Medulla oblongata (tissue), 1 donor: Measurements from ENCODE around the gene NXPE3.
"Not testable (repeated sequence)": the region's sequence is repeated elsewhere in the genome, so short reads cannot be mapped to it uniquely, and the experiment has no call there.

Experiments
- DNase-seq: peaks from one replicate; pipeline ENCODE4 v3.0.0-alpha.2; 2015; ENCODE audit errors: extremely low spot score

Gene NXPE3

GRCh38 chr3:101779047-101779821, at the start of gene NXPE3:
NXPE3 (plus strand) TSS chr3:101779211; CDS start chr3:101785597, 6,386 bp downstream.
- peak; percentile 96 for DNase-seq

DNA sequence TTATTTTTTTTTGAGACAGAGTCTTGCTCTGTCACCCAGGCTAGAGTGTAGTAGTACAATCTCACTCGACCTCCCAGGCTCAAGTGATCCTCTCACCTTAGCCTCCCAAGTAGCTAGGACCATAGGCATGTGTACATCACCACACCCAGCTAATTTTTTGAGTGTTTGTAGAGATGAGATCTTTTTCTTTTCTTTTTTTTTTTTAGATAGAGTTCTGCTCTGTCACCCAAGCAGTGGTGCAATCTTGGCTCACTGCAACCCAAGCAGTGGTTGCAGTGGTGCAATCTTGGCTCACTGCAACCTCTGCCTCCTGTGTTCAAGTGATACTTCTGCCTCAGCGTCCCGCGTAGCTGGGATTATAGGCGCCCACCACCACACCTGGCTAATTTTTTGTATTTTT, 49.4 kb upstream of the NXPE3 start:
- no peak for DNase-seq

DNA sequence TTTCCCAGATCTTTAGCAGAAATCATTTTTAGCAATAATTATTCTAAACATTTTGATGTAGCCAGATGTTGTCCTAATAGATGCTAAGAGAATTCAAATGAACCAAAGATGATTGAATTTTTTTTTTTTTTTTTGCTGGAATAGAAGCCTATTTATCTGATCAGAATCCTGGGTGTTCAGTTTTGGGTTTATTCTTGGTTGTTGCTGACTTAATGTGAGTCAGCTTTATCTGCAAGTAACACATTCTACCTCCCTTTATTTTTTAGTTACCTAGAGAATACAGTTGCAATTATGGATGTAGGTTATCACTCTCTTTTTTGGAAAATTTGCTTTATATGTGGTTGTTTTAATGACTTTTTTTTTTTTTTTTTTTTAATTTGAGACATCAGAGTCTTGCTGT, 48.2 kb upstream of the NXPE3 start:
- DNase-seq, result no peak

DNA sequence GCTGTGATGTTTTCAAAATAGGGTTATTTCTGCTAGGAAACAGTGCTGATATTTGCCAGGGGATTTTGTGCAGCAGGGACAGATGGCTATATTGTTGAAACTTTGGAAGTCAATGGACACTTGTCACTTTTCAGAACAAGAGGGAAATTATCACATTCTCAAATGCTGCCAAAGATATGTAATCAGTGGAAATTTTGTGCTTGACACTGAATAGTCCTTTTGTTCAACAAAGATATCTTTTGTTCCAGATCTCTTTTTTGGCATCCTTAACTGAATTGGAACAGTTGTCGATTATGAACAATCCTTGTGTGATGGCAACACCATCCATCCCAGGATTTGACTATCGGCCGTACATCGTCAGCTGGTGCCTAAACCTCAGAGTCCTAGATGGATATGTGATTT, 46.8 kb upstream of the NXPE3 start:
- DNase-seq, result peak; percentile 91

DNA sequence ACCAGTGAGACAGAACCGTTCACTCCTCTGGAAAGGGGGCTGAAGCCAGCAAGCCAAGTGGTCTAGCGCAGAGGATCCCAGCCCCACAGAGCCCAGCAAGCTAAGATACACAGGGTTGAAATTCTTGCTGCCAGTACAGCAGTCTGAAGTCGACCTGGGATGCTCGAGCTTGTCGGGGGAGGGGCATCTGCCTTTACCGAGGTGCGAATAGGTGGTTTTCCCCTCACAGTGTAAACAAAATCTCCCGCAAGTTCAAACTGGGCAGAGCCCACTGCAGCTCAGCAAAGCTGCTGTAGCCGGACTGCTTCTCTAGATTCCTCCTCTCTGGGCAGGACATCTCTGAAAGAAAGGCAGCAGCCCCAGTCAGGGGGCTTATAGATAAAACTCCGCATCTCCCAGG, 43.2 kb upstream of the NXPE3 start:
- no peak for DNase-seq

GRCh38 chr3:101741914-101742313, 37.1 kb upstream of the NXPE3 start:
- not testable (repeated sequence) for DNase-seq

DNA sequence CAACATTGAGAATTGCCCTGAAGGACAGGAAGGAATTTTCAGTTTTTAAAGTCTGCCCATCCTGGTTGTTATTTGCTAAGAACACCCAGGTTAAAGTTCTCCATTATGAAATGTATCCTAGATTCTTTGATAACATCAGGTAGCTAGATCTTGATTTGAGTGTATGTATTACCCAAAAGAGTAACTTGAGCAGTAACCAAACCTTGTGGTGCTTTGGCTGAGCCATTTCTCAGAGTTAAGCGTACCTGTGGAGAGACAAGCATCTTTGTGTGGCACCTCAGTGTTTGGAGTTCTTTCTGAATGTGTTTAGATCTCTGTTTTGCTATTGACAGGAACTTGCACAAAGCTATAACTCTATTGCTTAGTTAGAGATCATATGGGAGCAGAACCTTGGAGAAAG, 34.2 kb upstream of the NXPE3 start:
- DNase-seq, result no peak

DNA sequence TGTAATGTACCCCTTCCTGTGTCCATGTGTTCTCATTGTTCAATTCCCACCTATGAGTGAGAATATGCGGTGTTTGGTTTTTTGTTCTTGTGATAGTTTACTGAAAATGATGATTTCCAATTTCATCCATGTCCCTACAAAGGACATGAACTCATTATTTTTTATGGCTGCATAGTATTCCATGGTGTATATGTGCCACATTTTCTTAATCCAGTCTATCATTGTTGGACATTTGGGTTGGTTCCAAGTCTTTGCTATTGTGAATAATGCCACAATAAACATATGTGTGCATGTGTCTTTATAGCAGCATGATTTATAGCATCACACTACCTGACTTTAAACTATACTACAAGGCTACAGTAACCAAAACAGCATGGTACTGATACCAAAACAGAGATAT, 33.1 kb upstream of the NXPE3 start:
- not testable (repeated sequence) for DNase-seq

DNA sequence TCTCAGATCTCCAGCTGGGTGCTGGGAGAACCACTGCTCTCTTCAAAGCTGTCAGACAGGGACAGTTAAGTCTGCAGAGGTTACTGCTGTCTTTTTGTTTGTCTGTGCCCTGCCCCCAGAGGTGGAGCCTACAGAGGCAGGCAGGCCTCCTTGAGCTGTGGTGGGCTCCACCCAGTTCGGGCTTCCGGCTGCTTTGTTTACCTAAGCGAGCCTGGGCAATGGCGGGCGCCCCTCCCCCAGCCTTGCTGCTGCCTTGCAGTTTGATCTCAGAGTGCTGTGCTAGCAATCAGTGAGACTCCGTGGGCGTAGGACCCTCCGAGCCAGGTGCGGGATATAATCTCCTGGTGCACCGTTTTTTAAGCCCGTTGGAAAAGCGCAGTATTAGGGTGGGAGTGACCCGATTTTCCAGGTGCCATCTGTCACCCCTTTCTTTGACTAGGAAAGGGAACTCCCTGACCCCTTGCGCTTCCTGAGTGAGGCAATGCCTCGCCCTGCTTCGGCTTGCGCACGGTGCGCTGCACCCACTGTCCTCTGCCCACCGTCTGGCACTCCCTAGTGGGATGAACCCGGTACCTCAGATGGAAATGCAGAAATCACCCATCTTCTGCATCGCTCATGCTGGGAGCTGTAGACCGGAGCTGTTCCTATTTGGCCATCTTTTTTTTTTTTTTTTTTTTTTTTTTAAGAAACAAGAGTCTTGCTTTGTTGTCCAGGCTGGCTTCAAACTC, 25.5 kb upstream of the NXPE3 start:
- not testable (repeated sequence) for DNase-seq

DNA sequence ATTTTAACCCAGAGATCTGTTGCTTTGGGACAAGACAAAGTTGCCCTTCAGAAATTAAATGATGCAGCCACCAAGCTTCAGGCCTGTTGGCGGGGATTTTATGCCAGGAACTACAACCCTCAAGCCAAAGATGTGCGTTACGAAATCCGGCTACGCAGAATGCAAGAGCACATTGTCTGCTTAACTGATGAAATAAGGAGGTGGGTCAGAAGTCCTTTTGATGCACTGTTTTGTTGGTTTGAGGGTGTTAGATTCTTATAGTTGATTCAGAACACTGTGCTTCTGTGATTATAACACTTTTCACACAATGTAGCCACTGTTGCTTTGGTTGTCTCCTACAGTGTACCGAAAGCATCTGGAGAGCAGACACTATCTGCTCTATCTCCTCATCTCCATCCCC, 20.8 kb upstream of the NXPE3 start:
- peak; percentile 47 for DNase-seq

GRCh38 chr3:101762041-101762646, 16.9 kb upstream of the NXPE3 start:
- DNase-seq, result no peak

- not testable (repeated sequence) for DNase-seq
Measured at GRCh38 chr3:101777745-101778281, 1.2 kb upstream of the NXPE3 start.

GRCh38 chr3:101778385-101779046, 495 bp upstream of the NXPE3 start:
- DNase-seq, result no peak

- no peak for DNase-seq
Measured at GRCh38 chr3:101779822-101780381, 891 bp downstream of the NXPE3 start.

DNA sequence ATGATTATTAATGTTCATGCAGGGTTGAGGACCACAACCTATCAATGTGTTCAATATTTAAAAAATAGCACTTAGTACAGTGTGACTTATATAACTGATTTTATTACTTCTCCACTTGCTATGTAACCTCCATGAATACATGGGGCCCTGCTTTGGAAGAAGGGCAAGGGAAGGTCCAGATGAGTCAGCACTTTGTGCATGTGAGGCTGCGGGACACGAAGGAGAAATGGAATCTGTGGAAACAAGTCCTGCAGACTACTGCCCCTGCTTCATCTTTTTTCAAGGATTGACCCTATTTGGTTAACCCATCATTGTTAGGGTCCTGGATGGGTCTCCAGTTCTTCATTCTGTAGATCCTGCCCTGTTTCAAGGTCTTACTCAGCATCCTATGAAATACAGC, 1.6 kb downstream of the NXPE3 start:
- peak; percentile 78 for DNase-seq

GRCh38 chr3:101781166-101781565, 2.2 kb downstream of the NXPE3 start:
- DNase-seq, result no peak

DNA sequence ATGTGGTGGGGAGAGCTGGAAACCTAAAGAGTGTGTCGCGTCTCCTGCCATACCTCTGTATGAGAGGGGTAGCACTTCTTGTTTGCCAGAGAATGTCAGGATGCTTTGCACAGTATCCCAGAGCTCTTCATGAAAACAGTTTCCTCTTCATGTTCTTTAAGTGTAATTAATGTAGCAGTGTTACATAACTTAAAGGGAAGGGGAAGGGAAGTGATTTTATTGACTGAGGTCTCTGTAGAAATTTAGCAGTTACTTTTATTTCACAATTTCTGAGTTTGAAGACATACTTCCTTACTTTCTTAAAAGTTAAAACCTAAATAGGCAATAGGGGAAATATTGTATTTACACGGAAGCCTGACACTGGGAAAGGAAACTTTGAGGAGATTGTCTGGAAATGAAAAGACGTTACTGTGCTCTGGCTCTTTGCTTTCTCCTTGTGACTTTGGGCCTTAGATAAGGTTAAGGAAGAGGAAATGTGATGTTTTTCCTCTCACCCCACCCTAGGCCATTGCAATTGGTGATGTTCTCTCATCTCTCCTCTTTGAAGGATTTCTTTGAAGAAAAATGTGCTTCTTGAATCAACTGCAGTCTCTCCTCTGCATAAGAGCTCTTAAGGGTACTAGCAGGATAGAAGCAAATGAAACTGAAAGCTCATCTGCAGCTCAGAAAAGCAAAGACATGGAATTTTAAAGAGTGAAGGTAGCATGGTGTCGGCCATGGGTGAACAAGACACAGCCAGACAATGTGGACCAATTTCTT, 6.0 kb downstream of the NXPE3 start:
- DNase-seq, result no peak

GRCh38 chr3:101791778-101792177, 12.8 kb downstream of the NXPE3 start:
- no peak for DNase-seq

DNA sequence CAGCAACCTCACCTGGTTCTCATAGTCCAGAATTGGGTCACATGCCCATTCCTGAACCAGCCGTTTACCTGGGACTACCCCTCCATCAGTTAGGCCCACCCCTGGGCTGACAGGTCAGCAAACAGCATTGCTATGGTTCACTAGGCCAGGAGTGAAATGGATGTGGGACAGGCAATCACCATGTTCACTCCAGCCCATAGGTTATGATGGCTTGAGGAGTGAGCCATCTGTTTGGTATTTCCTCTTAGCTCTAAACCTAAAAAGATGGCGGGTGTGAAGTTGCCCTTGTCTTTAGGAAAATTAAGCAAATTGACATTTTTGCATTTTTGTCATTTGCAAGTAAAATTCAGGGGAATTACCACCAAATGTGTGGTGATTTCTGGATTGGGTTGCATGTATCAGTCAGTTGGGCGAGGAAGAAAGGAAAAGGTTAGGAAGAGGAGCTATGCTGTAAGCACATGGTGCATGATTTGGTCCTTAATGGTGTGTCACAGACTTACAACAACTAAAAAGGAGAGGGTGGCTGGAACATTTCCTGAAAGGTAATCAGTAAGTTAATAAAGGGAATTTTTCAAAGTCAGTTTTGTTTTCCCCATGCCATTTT, 17.2 kb downstream of the NXPE3 start:
- DNase-seq, result no peak

DNA sequence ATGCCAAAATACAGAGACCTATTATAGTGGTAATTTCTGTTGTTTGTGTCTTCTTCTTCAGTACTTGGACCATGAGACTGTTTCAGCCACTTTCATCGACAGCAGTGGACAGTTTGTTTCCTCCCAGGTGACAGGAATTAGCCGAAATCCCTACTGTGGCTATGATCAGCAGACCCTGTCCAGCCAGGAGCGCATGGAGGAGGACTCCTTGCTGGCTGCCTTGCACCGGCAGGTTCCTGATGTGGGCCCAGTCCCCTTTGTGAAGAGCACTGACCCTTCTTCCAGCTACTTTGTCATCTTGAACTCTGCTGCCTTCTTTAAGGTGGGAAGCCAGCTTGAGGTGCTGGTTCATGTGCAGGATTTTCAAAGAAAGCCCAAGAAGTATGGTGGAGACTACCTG, 22.2 kb downstream of the NXPE3 start:
- DNase-seq, result no peak
